Suprapubic skin (tissue), 4 donors: ENCODE results near the gene AKAP13. TPM values are rescaled to one million over a fixed set of nuclear protein-coding genes. Genes with fewer than 3 reads are reported as not detected.

Experiments used
- DNase-seq, 2 donors: peaks; one replicate each; pipeline ENCODE4 v3.0.0-alpha.2; 2019; ENCODE audit warnings: low spot score in 2 of 2
- H3K27ac ChIP-seq: fragments of 200-600 bp; sonication (generic); one replicate; pipeline ENCODE4 v1.5.1; 2019
- H3K27me3 ChIP-seq: fragments of 200-600 bp; sonication (generic); one replicate; pipeline ENCODE4 v1.5.1; 2019
- H3K36me3 ChIP-seq: fragments of 200-600 bp; sonication (generic); one replicate; pipeline ENCODE4 v1.5.1; 2019
- H3K4me1 ChIP-seq: fragments of 200-600 bp; sonication (generic); one replicate; pipeline ENCODE4 v1.5.1; 2019
- H3K4me3 ChIP-seq: fragments of 200-600 bp; sonication (generic); one replicate; pipeline ENCODE4 v1.5.1; 2019; ENCODE audit warnings: mild to moderate bottlenecking
- H3K9me3 ChIP-seq: fragments of 200-600 bp; sonication (generic); one replicate; pipeline ENCODE4 v1.5.1; 2019
- CTCF ChIP-seq, 2 donors: fragments of 200-600 bp in 1 of 2; fragments of 450-650 bp in 1 of 2; sonication (generic) in 1 of 2; IDR thresholded peaks; one replicate each; pipeline ENCODE4 v1.5.1; 2016 to 2019; ENCODE audit warnings: antibody characterized with exemption in 2 of 2, mild to moderate bottlenecking in 1 of 2, moderate library complexity in 1 of 2
- EP300 ChIP-seq: sonication (generic); formaldehyde crosslinking; IDR thresholded peaks from one replicate; pipeline ENCODE4 v1.6.1; 2017; ENCODE audit warnings: antibody characterized with exemption
- POLR2A ChIP-seq, 2 donors: fragments of 450-650 bp; IDR thresholded peaks; one replicate each; pipeline ENCODE4 v1.6.1; 2017; ENCODE audit warnings: antibody characterized with exemption in 2 of 2, mild to moderate bottlenecking in 2 of 2, moderate library complexity in 2 of 2
- POLR2AphosphoS5 ChIP-seq, 3 donors: sonication (generic); formaldehyde crosslinking; IDR thresholded peaks; one replicate each; pipeline ENCODE4 v1.6.1; 2017; ENCODE audit warnings: antibody characterized with exemption in 3 of 3
- WGBS: methylation state at CpG from one replicate; pipeline ENCODE4 v1.1.5; 2018; 5-methylcytosine and 5-hydroxymethylcytosine counted together
- total RNA-seq, 4 donors: library from RNA; depleted of rRNA; stranded (reverse); fragments of >200 nt; gene quantifications; one replicate each; pipeline ENCODE4 v1.1.0, GENCODE V29; 2016

Gene AKAP13
- total RNA-seq, 4 donors from 2014 or later = 124 to 249 (median 163) TPM

- TF ChIP-seq POLR2AphosphoS5 (IDR thresholded peaks at IDR 0.05) (no peak), EP300 (no peak), CTCF (IDR thresholded peaks at IDR 0.05) (no peak), POLR2A (IDR thresholded peaks at IDR 0.05) (no peak)
- no peak overlapping the region for H3K4me3 ChIP-seq
- no peak for DNase-seq
- H3K9me3 ChIP-seq = no peaks in the 10 kb centered on the region
- no peaks in the 10 kb centered on the region for H3K36me3 ChIP-seq
- peaks cover 46% of the 10 kb centered on the region for H3K4me1 ChIP-seq
- WGBS = 59% methylated on average over 7 of the region's 7 CpGs
- H3K27ac ChIP-seq = no peak overlapping the region
- no peaks in the 10 kb centered on the region for H3K27me3 ChIP-seq
Observed at GRCh38 chr15:85499371-85499887, 119.0 kb downstream of the AKAP13 start.

GRCh38 chr15:85500060-85500708 lies 119.8 kb downstream of the AKAP13 start:
- DNase-seq = no peak
- Histone ChIP-seq H3K27ac (no peak overlapping the region), H3K36me3 (no peaks in the 10 kb centered on the region), H3K9me3 (no peaks in the 10 kb centered on the region), H3K4me3 (no peak overlapping the region), H3K27me3 (no peaks in the 10 kb centered on the region), H3K4me1 (peaks cover 47% of the 10 kb centered on the region)
- no peak for TF ChIP-seq POLR2AphosphoS5 (IDR thresholded peaks at IDR 0.05)
- TF ChIP-seq EP300 = no peak
- TF ChIP-seq POLR2A (IDR thresholded peaks at IDR 0.05) = no peak
- no peak for TF ChIP-seq CTCF (IDR thresholded peaks at IDR 0.05)
- WGBS = 68% methylated on average over 6 of the region's 6 CpGs

- no peak for TF ChIP-seq EP300
- no peak for TF ChIP-seq POLR2AphosphoS5 (IDR thresholded peaks at IDR 0.05)
- TF ChIP-seq POLR2A (IDR thresholded peaks at IDR 0.05) = no peak
- TF ChIP-seq CTCF (IDR thresholded peaks at IDR 0.05) = no peak
- Histone ChIP-seq H3K9me3 (no peaks in the 10 kb centered on the region), H3K27ac (no peak overlapping the region), H3K36me3 (no peaks in the 10 kb centered on the region), H3K4me3 (no peak overlapping the region), H3K4me1 (peaks cover 41% of the 10 kb centered on the region), H3K27me3 (no peaks in the 10 kb centered on the region)
- DNase-seq = no peak
- 83% methylated on average over 4 of the region's 4 CpGs for WGBS
Observed at GRCh38 chr15:85500729-85501128, 120.3 kb downstream of the AKAP13 start.

- Histone ChIP-seq H3K27ac (no peak overlapping the region), H3K4me1 (peaks cover 38% of the 10 kb centered on the region), H3K4me3 (no peak overlapping the region), H3K9me3 (no peaks in the 10 kb centered on the region), H3K36me3 (no peaks in the 10 kb centered on the region), H3K27me3 (no peaks in the 10 kb centered on the region)
- 88% methylated on average over 2 of the region's 2 CpGs for WGBS
- TF ChIP-seq EP300 (no peak), POLR2AphosphoS5 (IDR thresholded peaks at IDR 0.05) (no peak), CTCF (IDR thresholded peaks at IDR 0.05) (no peak), POLR2A (IDR thresholded peaks at IDR 0.05) (no peak)
- DNase-seq = no peak
Observed at GRCh38 chr15:85501574-85501973, 121.2 kb downstream of the AKAP13 start.

- H3K4me3 ChIP-seq = no peak overlapping the region
- no peak for TF ChIP-seq POLR2A (IDR thresholded peaks at IDR 0.05)
- TF ChIP-seq POLR2AphosphoS5 (IDR thresholded peaks at IDR 0.05) = no peak
- TF ChIP-seq CTCF (IDR thresholded peaks at IDR 0.05) = no peak
- TF ChIP-seq EP300 = no peak
- H3K27me3 ChIP-seq = no peaks in the 10 kb centered on the region
- peaks cover 26% of the 10 kb centered on the region for H3K4me1 ChIP-seq
- no peak for DNase-seq
- H3K27ac ChIP-seq = no peak overlapping the region
- 97% methylated on average over 4 of the region's 4 CpGs for WGBS
- no peaks in the 10 kb centered on the region for H3K9me3 ChIP-seq
- no peaks in the 10 kb centered on the region for H3K36me3 ChIP-seq
Observed at GRCh38 chr15:85503151-85503799, 122.9 kb downstream of the AKAP13 start.
